Retinal pigment epithelial cell (primary cell): Measurements from ENCODE around the gene DNPH1.

ENCODE experiments used
- DNase-seq: peaks from one replicate; pipeline ENCODE4 v3.0.0-alpha.2; 2010; ENCODE audit warnings: low read depth
- H3K4me3 ChIP-seq: 2 replicates; pipeline ENCODE4 v1.5.1; 2011; ENCODE audit warnings: mild to moderate bottlenecking, low read length, control low read depth, moderate library complexity
- TF ChIP-seq, protein P1 (sequence below): conservative IDR thresholded peaks from 2 replicates; pipeline ENCODE4 v1.5.1; 2011; ENCODE audit warnings: low read depth, low read length, control low read depth, inconsistent platforms

DNPH1 gene

DNA sequence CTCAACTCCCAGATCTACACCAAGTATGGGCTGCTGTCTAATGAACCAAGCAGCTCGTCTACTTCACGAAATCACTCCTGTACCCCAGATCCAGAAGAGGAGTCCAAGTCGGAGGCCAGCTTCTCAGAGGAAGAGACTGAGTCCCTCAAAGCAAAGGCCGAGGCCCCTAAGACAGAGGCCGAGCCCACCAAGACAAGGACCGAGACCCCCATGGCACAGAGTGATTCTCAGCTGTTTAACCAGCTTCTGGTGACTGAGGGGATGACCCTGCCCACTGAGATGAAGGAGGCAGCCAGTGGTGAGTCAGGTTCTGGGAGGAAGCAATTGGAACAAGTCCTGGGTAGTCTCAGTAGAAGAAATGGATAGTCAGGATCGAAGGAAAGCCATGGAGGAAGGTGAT, 41.5 kb downstream of the DNPH1 start:
- TF ChIP-seq, protein P1, sequence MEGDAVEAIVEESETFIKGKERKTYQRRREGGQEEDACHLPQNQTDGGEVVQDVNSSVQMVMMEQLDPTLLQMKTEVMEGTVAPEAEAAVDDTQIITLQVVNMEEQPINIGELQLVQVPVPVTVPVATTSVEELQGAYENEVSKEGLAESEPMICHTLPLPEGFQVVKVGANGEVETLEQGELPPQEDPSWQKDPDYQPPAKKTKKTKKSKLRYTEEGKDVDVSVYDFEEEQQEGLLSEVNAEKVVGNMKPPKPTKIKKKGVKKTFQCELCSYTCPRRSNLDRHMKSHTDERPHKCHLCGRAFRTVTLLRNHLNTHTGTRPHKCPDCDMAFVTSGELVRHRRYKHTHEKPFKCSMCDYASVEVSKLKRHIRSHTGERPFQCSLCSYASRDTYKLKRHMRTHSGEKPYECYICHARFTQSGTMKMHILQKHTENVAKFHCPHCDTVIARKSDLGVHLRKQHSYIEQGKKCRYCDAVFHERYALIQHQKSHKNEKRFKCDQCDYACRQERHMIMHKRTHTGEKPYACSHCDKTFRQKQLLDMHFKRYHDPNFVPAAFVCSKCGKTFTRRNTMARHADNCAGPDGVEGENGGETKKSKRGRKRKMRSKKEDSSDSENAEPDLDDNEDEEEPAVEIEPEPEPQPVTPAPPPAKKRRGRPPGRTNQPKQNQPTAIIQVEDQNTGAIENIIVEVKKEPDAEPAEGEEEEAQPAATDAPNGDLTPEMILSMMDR, result no peak
- DNase-seq, result no peak
- H3K4me3 ChIP-seq, result no peak overlapping the region

DNA sequence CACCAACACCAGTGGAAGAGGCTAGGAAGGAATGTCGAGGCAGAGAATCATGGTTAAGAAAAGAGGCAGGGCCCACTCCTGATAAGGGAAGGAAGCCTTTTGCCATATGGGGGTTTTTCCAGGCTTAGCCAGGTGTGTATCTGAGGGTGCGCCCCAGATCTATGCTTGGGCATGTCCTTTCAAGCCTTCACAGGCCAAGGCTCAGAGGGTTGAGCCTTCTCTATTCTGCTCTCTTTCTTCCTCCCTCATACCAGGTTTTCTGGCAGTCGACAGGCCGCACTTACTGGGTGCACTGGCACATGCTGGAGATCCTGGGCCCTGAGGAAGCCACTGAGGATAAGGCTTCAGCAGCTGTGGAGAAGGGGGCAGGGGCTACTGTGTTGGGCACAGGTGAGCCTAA, 42.6 kb downstream of the DNPH1 start:
- TF ChIP-seq, protein P1, result no peak

DNA sequence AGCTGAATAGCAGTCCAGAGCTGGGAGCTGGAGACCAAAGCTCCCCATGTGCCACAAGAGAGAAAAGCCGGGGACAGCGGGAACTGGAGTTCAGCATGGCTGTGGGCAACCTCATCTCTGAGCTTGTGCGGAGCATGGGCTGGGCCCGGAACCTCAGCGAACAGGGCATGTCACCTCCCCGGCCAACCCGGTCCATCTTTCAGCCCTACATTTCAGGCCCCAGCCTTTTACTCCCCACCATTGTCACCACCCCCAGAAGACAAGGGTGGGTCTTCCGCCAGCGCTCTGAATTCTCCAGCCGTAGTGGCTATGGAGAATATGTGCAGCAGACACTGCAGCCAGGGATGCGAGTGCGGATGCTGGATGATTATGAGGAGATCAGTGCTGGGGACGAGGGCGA, 43.3 kb downstream of the DNPH1 start:
- TF ChIP-seq, protein P1, result no peak
- no peak for DNase-seq
- no peak overlapping the region for H3K4me3 ChIP-seq

More for the DNA sequence above, 42.6 kb downstream of the DNPH1 start:
- H3K4me3 ChIP-seq, result no peak overlapping the region
- no peak for DNase-seq

DNA sequence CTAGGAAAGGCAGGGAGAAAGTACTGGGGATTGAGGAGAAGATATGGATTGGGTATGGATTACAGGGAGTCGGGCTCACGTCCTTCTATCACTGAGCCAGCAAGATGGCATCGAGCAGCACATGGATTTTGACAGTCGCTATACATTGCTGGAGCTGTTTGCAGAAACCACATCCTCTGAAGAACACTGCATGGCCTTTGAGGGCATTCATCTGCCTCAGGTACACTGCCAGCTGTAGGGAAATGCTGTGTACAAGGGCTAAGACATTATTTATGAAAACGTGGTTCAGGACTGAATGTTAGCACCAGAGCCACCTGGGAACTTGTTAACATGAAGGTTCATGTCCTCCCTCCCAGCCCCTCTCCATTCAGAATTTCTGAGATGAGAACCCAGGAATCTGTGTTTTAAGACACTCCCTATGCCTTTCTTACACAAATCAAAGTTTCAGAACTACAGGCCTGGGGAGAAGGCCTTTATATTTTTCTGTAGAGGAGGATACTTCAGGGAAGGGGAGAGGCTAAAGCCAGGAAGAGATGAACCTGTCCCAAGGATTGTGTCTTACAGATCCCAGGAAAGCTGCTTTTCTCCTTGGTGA, 43.8 kb downstream of the DNPH1 start:
- no peak overlapping the region for H3K4me3 ChIP-seq
- TF ChIP-seq, protein P1, result no peak
- no peak for DNase-seq

DNA sequence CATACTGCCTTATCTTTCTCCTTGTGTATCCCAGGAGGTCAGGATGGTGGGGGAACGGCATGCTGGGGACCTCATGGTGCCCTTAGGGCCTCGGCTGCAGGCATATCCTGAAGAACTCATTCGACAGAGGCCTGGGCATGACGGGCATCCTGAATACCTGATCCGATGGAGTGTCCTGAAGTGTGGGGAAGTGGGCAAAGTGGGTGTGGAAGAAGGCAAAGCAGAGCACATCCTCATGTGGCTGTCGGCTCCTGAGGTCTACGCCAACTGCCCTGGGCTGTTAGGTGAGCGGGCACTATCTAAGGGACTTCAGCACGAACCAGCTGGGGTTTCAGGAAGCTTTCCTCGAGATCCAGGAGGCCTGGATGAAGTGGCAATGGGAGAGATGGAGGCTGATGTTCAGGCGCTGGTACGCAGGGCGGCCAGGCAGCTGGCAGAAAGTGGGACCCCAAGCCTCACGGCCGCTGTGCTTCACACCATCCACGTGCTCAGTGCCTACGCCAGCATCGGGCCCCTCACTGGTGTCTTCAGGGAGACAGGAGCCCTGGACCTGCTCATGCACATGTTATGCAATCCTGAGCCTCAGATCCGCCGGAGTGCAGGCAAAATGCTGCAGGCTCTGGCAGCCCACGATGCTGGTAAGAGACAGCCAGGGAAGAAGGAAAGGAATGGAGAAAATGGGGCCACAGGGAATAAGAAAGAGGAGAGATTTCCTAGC, 44.9 kb downstream of the DNPH1 start:
- TF ChIP-seq, protein P1, result no peak
- no peak for DNase-seq
- no peak overlapping the region for H3K4me3 ChIP-seq

DNA sequence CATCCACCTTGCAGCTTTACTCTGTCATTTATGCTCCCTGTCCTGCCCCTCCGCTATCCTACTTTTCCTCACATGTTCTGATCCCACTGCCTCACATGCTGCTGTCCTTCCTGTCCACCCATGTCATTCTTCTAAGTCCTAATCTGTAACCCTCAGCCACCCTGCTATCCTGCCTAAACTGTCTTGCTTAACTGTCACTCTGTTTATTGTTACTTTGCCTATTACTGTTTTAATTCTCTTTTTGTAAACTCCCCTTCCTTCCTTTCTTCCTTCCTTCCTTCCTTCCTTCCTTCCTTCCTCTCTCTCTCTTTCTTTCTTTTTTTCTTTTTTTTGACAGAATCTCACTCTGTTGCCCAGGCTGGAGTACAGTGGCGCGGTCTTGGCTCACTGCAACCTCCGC, 45.8 kb downstream of the DNPH1 start:
- no peak for DNase-seq
- H3K4me3 ChIP-seq, result no peak overlapping the region
- TF ChIP-seq, protein P1, result no peak
